GM23248 (cell line): ENCODE data around the gene ADGRV1. TPM values are rescaled to one million over a fixed set of nuclear protein-coding genes. Genes with fewer than 3 reads are reported as not detected.
A peak's percentile ranks its signal among the peaks of the same experiment; 100 is the strongest.

Experiments used
- DNase-seq: peaks from one replicate; pipeline ENCODE4 v3.0.0-alpha.2; 2015
- H2AFZ ChIP-seq: fragments of 200-600 bp; sonication (generic); 2 replicates; pipeline ENCODE4 v1.6.1; 2016; ENCODE audit warnings: antibody characterized with exemption
- H3F3A ChIP-seq: fragments of 200-600 bp; sonication (generic); 2 replicates; pipeline ENCODE4 v1.6.1; 2016; ENCODE audit warnings: mild to moderate bottlenecking, antibody characterized with exemption, mixed run types; ENCODE audit not compliant: insufficient read depth
- H3K27ac ChIP-seq: fragments of 200-600 bp; sonication (generic); 2 replicates; pipeline ENCODE4 v1.5.1; 2016; ENCODE audit warnings: mild to moderate bottlenecking
- H3K27me3 ChIP-seq: fragments of 200-600 bp; sonication (generic); replicated peaks from 2 replicates; pipeline ENCODE4 v1.6.1; 2016; ENCODE audit warnings: mild to moderate bottlenecking; ENCODE audit not compliant: insufficient read depth
- H3K36me3 ChIP-seq: fragments of 200-600 bp; sonication (generic); 2 replicates; pipeline ENCODE4 v1.6.1; 2016; ENCODE audit warnings: low read depth, mild to moderate bottlenecking
- H3K4me1 ChIP-seq: fragments of 200-600 bp; sonication (generic); 2 replicates; pipeline ENCODE4 v1.6.1; 2016; ENCODE audit warnings: mild to moderate bottlenecking; ENCODE audit not compliant: insufficient read depth
- H3K4me2 ChIP-seq: fragments of 200-600 bp; sonication (generic); one replicate; pipeline ENCODE4 v1.6.1; 2016; ENCODE audit warnings: mild to moderate bottlenecking; ENCODE audit not compliant: unreplicated experiment
- H3K4me3 ChIP-seq: fragments of 200-600 bp; sonication (generic); 2 replicates; pipeline ENCODE4 v1.5.1; 2016; ENCODE audit warnings: mild to moderate bottlenecking
- H3K79me2 ChIP-seq: fragments of 200-600 bp; sonication (generic); 2 replicates; pipeline ENCODE4 v1.6.1; 2016; ENCODE audit warnings: mild to moderate bottlenecking; ENCODE audit not compliant: insufficient read depth
- H3K9ac ChIP-seq: fragments of 200-600 bp; sonication (generic); 2 replicates; pipeline ENCODE4 v1.6.1; 2016; ENCODE audit warnings: mild to moderate bottlenecking
- H3K9me2 ChIP-seq: fragments of 200-600 bp; sonication (generic); 2 replicates; pipeline ENCODE4 v1.6.1; 2016; ENCODE audit warnings: mixed run types, mild to moderate bottlenecking, moderate library complexity; ENCODE audit not compliant: insufficient read depth
- H3K9me3 ChIP-seq: fragments of 200-600 bp; sonication (generic); one replicate; pipeline ENCODE4 v1.6.1; 2017; ENCODE audit warnings: low read depth
- H4K20me1 ChIP-seq: fragments of 200-600 bp; sonication (generic); 2 replicates; pipeline ENCODE4 v1.6.0; 2016; ENCODE audit not compliant: insufficient read depth
- EZH2 ChIP-seq: fragments of 200-600 bp; sonication (generic); IDR thresholded peaks from 2 replicates; pipeline ENCODE4 v1.6.1; 2018; ENCODE audit warnings: antibody characterized with exemption, mild to moderate bottlenecking; ENCODE audit not compliant: insufficient read depth, poor library complexity, severe bottlenecking
- EZH2phosphoT487 ChIP-seq: fragments of 200-600 bp; sonication (generic); IDR thresholded peaks from 2 replicates; pipeline ENCODE4 v1.6.1; 2018; ENCODE audit warnings: antibody characterized with exemption, moderate library complexity, mild to moderate bottlenecking, low read depth; ENCODE audit not compliant: insufficient read depth
- WGBS, 2 experiments: methylation state at CpG; one replicate each; pipeline ENCODE4 v1.1.6; 2015 to 2017; ENCODE audit warnings: low lambda C conversion rate in 2 of 2, low coverage in 1 of 2; ENCODE audit errors: missing lambda C conversion rate in 2 of 2; 5-methylcytosine and 5-hydroxymethylcytosine counted together
- in situ Hi-C: fragments of 300-500 bp; cut with MboI; formaldehyde crosslinking; loops from 2 replicates; pipeline ENCODE4 v1.15.0; 2020
- polyA plus RNA-seq: library from polyadenylated mRNA; unstranded; fragments of >200 nt; fragmentation: Nextera tagmentation; extraction: Ambion mirVana; gene quantifications from 2 replicates; pipeline ENCODE4 v1.2.1, GENCODE V29; 2016
- total RNA-seq: library from RNA; depleted of rRNA; stranded (reverse); fragments of >200 nt; shearing (Covaris generic); gene quantifications from 2 replicates; pipeline ENCODE4 v1.2.3, GENCODE V29; 2014

ADGRV1 gene
- total and polyA plus RNA-seq, 2 experiments from 2014 or later = not detected

DNA sequence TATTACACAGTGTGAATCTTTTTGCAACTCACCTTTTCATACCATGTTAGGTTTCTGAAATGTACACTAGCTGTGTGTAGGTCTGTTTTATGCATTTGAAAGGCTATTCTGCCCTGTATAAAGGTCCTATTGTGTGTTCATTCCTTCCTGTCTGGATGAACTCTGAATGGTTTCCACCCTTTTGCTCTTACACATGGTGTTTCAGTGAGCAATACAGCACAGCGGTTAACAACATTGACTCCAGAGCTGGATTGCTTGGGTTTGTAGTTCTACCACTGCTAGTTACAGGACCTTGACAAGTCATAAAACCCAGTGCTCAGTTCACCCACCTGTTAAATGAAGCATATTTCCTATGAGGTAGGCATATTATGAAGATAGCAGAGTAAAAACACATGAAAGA lies 331.6 kb downstream of the ADGRV1 start:
- in situ Hi-C loops = no loop called here
- 97 to 100% methylated on average over 1 of the region's 1 CpG for WGBS, 2 experiments

DNA sequence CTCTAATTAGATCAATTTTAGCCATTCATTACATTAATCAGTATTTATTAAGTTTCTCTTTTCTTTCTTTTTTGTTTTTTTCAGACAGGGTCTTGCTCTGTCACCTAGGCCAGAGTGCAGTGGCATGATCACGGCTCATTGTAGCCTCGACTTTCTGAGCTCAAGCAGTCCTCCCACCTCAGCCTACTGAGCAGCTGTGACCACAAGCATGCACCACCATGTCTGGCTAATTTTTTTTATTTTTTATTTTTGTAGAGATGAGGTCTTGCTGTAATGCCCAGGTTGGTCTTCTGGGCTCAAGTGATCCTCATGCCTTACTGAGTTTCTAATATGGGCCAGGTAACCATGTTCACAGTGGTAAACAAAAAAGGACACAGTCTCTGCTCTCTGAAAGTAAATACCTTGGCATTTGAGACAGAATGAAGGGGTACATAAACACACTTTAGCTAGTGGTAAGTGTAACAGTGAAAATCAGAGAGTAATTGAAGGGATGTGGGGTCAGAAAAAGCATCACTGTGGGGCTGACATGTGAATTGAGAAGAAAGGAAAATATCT lies 336.3 kb downstream of the ADGRV1 start:
- Histone ChIP-seq H3K36me3 (no peaks in the 10 kb centered on the region), H3K4me2 (no peak overlapping the region), H3F3A (no peaks in the 10 kb centered on the region), H3K9me2 (no peaks in the 10 kb centered on the region), H3K79me2 (no peaks in the 10 kb centered on the region), H3K9ac (no peak overlapping the region), H3K4me3 (no peak overlapping the region), H3K4me1 (no peaks in the 10 kb centered on the region), H3K9me3 (no peaks in the 10 kb centered on the region), H2AFZ (no peak overlapping the region), H3K27ac (no peak overlapping the region), H4K20me1 (no peaks in the 10 kb centered on the region), H3K27me3 (peaks cover 13% of the 10 kb centered on the region; the same call in 1 of the 2 replicates)
- 50 to 60% methylated on average over 2 of the region's 2 CpGs for WGBS, 2 experiments
- in situ Hi-C loops = no loop called here
- TF ChIP-seq EZH2phosphoT487 (no peak), EZH2 (no peak)
- no peak for DNase-seq

More for the DNA sequence above, 331.6 kb downstream of the ADGRV1 start:
- TF ChIP-seq EZH2 = no peak
- TF ChIP-seq EZH2phosphoT487 = no peak
- no peak overlapping the region for H3K4me3 ChIP-seq
- H3K9ac ChIP-seq = no peak overlapping the region
- no peak overlapping the region for H3K27ac ChIP-seq
- no peak overlapping the region for H3K4me2 ChIP-seq
- no peaks in the 10 kb centered on the region for H3K9me2 ChIP-seq
- H3K27me3 ChIP-seq = peaks cover 20% of the 10 kb centered on the region
- H3K79me2 ChIP-seq = no peaks in the 10 kb centered on the region
- H4K20me1 ChIP-seq = no peaks in the 10 kb centered on the region
- H3K9me3 ChIP-seq = no peaks in the 10 kb centered on the region
- no peak overlapping the region for H2AFZ ChIP-seq
- no peaks in the 10 kb centered on the region for H3K4me1 ChIP-seq
- H3F3A ChIP-seq = no peaks in the 10 kb centered on the region
- no peak for DNase-seq
- no peaks in the 10 kb centered on the region for H3K36me3 ChIP-seq

DNA sequence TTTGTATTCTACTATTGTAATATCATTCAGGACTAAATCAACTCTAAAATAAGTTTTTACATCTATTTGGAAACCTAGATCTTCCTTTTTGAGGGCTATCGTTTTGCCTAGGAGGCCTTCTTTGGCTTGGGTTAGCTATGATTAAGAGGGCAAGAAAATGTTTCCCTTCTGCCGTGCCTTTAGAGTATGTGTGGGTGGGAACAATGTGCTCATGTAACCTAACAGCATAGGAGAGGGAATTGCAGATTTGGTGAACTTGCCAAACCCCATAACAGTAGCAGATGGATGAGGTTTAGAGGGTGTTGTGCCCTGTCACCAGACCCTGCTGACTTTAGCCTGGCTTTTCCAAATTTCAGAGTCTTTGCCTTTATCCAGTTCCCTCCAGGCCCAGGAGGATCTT lies 339.0 kb downstream of the ADGRV1 start:
- Histone ChIP-seq H2AFZ (no peak overlapping the region), H3K4me1 (no peaks in the 10 kb centered on the region), H3F3A (no peaks in the 10 kb centered on the region), H3K9ac (no peak overlapping the region), H4K20me1 (no peaks in the 10 kb centered on the region), H3K4me3 (no peak overlapping the region), H3K9me3 (no peaks in the 10 kb centered on the region), H3K36me3 (no peaks in the 10 kb centered on the region), H3K27ac (no peak overlapping the region), H3K79me2 (no peaks in the 10 kb centered on the region), H3K4me2 (no peak overlapping the region), H3K9me2 (no peaks in the 10 kb centered on the region), H3K27me3 (peaks cover 13% of the 10 kb centered on the region; the same call in 1 of the 2 replicates)
- in situ Hi-C loops = no loop called here
- TF ChIP-seq EZH2 = no peak
- TF ChIP-seq EZH2phosphoT487 = no peak
- 47 to 55% methylated on average over 2 of the region's 2 CpGs for WGBS, 2 experiments
- DNase-seq = no peak

DNA sequence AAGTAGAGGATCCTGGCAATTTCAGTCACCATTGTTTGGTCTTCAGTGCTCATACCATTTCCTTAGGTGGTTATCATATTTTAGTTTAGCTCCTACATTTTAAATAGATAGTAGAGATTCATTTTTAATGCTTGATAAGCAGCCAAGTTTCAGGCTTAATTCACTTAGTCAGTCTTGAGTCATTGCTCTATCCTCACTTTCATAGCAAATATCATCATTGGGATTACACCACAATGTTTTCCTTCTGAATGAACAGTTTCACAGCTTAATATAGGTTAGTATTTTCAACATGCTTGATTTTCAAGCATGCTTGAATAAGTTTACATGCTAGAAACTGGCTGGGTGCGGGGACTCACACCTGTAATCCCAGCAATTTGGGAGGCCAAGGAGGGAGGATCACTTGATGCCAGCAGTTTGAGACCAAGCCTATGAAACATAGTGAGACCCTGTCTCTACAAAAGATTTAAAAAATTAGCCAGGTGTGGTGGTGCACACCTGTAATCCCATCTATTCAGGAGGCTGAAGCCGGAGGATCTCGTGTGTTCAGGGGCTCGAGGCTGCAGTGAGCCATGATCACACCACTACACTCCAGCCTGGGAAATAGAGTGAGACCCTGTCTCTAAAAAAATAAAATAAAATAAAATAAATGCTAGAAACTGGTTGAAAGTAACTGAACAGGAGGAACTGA lies 339.9 kb downstream of the ADGRV1 start:
- WGBS, 2 experiments = 69 to 75% methylated on average over 4 of the region's 4 CpGs
- Histone ChIP-seq H3K4me2 (no peak overlapping the region), H3F3A (no peaks in the 10 kb centered on the region), H3K36me3 (no peaks in the 10 kb centered on the region), H3K79me2 (no peaks in the 10 kb centered on the region), H3K9ac (no peak overlapping the region), H2AFZ (no peak overlapping the region), H3K27me3 (peaks cover 13% of the 10 kb centered on the region; the same call in 1 of the 2 replicates), H3K4me1 (no peaks in the 10 kb centered on the region), H3K4me3 (no peak overlapping the region), H3K9me2 (no peaks in the 10 kb centered on the region), H3K27ac (no peak overlapping the region), H3K9me3 (no peaks in the 10 kb centered on the region), H4K20me1 (no peaks in the 10 kb centered on the region)
- TF ChIP-seq EZH2 (no peak), EZH2phosphoT487 (no peak)
- DNase-seq = peak; percentile 62
- in situ Hi-C loops = no loop called here
